ENCODE measurements around the gene TUT7.

GRCh38 chr9:86329649-86330048 is 24.6 kb downstream of the TUT7 start:
- no peak for TF ChIP-seq CTCF (IDR thresholded peaks at IDR 0.05)
- TF ChIP-seq POLR2A (IDR thresholded peaks at IDR 0.05), result no peak

Data from adrenal gland (tissue), 5 donors.